Activated CD4-positive, alpha-beta T cell treated with anti-CD3 and anti-CD28 coated beads for 1 hour (primary cell): ENCODE results near the gene KMT2B.

ENCODE experiments used
- DNase-seq: peaks from one replicate; pipeline ENCODE4 v3.0.0-alpha.2; 2020

KMT2B gene

GRCh38 chr19:35782589-35782988, 64.8 kb downstream of the KMT2B start:
- DNase-seq: no peak

- no peak for DNase-seq
These were observed 65.9 kb downstream of the KMT2B start for GRCh38 chr19:35783469-35784434.

GRCh38 chr19:35784503-35785338, 66.9 kb downstream of the KMT2B start:
- no peak for DNase-seq

GRCh38 chr19:35785339-35785627, 67.5 kb downstream of the KMT2B start:
- no peak for DNase-seq

GRCh38 chr19:35786299-35787160, 68.7 kb downstream of the KMT2B start:
- DNase-seq: no peak

GRCh38 chr19:35787227-35787799, 69.5 kb downstream of the KMT2B start:
- no peak for DNase-seq
